Neural crest cell (in vitro differentiated cells): Measurements from ENCODE around the gene CATSPER3. TPM values are rescaled to one million over a fixed set of nuclear protein-coding genes. Genes with fewer than 3 reads are reported as not detected.

Source experiments
- DNase-seq: peaks from one replicate; pipeline ENCODE4 v3.0.0; 2021; ENCODE audit warnings: low read depth, mixed read lengths, low spot score
- H3K27ac Mint-ChIP-seq: one replicate; pipeline ENCODE4 v1.8.0; 2021; ENCODE audit warnings: mild to moderate bottlenecking, mixed read lengths; ENCODE audit not compliant: unreplicated experiment
- H3K27me3 Mint-ChIP-seq: 2 replicates; pipeline ENCODE4 v1.8.0; 2021; ENCODE audit warnings: low read depth, mild to moderate bottlenecking, mixed read lengths
- H3K36me3 Mint-ChIP-seq: 2 replicates; pipeline ENCODE4 v1.8.0; 2021; ENCODE audit warnings: low read depth, mild to moderate bottlenecking, mixed read lengths
- H3K4me1 Mint-ChIP-seq: 2 replicates; pipeline ENCODE4 v1.8.0; 2021; ENCODE audit warnings: mixed read lengths
- H3K4me3 Mint-ChIP-seq: one replicate; pipeline ENCODE4 v1.8.0; 2021; ENCODE audit warnings: mild to moderate bottlenecking, mixed read lengths
- H3K9me3 Mint-ChIP-seq: 2 replicates; pipeline ENCODE4 v1.8.0; 2021; ENCODE audit warnings: mixed read lengths
- CTCF ChIP-seq: fragments of 200-600 bp; sonication (generic); conservative IDR thresholded peaks from 2 replicates; pipeline ENCODE4 v1.5.0; 2021; ENCODE audit warnings: antibody characterized with exemption, mild to moderate bottlenecking
- total RNA-seq: library from RNA; stranded (reverse); gene quantifications from 2 replicates; pipeline ENCODE4 v1.2.1, GENCODE V29; 2021

Gene CATSPER3
- total RNA-seq, 1 donor from 2014 or later = 0.54 TPM

DNA sequence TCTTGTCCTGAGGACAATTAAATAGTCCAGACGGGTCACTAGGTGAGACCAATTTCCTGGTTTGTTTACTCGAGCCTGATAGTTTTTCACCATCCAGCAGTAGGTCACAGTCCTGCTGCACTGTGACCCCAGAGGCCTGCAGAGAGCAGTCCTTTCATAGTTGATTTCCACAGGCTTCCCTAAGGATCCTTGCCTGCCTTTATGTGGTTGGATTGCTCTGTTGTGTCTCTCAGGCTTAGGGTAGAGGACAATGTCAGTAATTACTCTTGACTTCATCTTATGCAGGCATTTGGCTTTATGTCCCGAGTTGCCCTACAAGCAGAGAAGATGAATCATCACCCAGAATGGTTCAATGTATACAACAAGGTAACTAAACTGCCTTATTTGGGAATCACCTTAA, 9.0 kb upstream of the CATSPER3 start:
- no peak for DNase-seq
- peaks cover 8% of the 10 kb centered on the region for H3K36me3 Mint-ChIP-seq
- H3K27ac Mint-ChIP-seq = no peak overlapping the region
- H3K4me3 Mint-ChIP-seq = no peak overlapping the region
- TF ChIP-seq CTCF = no peak
- H3K9me3 Mint-ChIP-seq = peaks cover 6% of the 10 kb centered on the region
- no peaks in the 10 kb centered on the region for H3K27me3 Mint-ChIP-seq
- H3K4me1 Mint-ChIP-seq = peaks cover 13% of the 10 kb centered on the region

DNA sequence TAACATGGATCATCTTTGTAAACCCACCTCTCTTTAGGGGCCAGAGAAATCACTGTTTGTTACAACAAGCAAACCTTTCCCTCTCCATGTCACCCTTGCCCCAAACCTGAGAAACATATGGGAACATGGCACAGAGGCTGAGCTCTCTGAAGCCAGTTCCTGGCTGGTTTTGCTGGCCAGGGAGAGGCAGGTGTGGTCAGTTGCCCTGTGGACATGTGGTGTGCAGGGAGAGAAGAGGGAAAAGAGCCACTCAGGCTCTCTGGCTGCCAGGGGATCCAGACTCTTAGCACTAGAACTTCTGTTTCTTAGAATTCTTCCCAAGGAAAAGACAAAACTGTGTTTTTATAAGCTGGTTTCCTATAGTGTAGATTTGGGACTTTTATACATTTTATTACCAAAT, 4.6 kb upstream of the CATSPER3 start:
- H3K36me3 Mint-ChIP-seq = peaks cover 3% of the 10 kb centered on the region
- DNase-seq = no peak
- H3K4me3 Mint-ChIP-seq = no peak overlapping the region
- no peaks in the 10 kb centered on the region for H3K9me3 Mint-ChIP-seq
- peaks cover 16% of the 10 kb centered on the region for H3K4me1 Mint-ChIP-seq
- H3K27ac Mint-ChIP-seq = no peak overlapping the region
- no peak for TF ChIP-seq CTCF
- H3K27me3 Mint-ChIP-seq = no peaks in the 10 kb centered on the region

DNA sequence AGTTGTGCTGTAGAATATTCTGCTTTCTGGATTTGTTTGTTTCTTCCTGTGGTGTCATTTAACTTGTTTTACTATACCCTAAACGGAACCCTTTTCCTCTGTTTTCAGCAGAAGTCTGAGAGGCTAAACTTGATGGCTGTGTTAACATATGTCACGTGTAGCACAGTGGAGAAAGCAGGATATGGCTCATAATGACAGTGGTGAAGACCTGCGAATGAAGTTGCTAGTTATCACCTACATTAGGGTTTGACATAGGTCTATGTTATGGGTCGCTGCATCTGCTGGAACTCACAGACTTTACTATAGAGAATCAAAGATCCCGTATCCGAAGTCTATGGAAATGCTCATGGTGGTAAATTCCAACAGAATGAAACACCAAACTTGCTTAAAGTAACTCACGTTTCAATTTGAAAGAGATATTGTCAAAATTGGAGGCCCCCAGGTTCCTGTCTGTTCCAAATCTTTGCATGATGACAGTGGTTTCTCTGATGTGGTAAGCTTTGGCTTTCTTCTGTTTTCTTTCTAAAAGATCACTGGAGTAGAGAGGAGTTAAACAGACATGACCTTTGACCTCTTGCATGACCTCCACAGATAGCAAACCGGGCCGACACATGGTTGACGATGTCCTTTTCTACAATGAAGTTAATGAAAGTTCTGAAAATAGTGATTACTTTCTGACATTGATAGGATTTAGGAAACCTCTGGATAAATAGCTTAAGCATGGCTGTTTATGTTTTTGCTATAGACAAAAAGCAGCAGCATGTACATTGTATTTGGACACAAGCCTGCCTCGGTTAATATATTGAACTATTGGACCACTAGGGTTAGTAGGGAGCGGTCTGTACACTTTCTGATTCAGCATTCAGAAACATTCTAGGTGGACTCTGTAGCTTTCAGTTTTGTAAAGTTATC, 3.1 kb upstream of the CATSPER3 start:
- Mint-ChIP-seq H3K4me3 (no peak overlapping the region), H3K4me1 (peaks cover 4% of the 10 kb centered on the region), H3K36me3 (peaks cover 3% of the 10 kb centered on the region), H3K27me3 (no peaks in the 10 kb centered on the region), H3K27ac (no peak overlapping the region), H3K9me3 (no peaks in the 10 kb centered on the region)
- no peak for TF ChIP-seq CTCF
- DNase-seq = no peak

DNA sequence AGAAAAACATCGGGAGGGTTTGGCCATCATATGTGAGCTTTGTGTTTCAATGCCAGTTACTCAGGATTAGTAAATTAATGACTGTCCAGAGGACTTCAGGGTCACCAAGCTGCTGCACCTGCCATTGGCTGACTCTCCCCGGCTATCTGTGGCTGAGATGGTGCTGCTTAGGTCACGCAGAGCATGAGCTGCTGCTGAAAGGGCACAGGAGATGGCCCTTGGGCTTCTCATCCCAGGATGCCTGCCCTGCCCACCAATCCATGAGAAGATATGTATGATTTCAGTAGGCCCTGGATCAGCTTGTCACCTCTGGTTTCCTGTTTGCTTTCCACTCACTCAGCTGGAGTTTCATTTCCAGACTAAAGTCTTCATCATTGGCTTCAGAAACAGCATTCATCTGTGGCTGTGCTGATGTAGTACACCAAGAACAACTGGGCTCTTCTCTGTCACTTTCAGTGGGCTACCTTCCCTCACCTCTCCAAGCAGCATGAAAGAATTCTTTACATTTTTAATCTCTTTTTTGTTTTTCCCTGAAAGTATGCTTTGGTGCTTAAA, 2.4 kb upstream of the CATSPER3 start:
- H3K4me1 Mint-ChIP-seq = peaks cover 4% of the 10 kb centered on the region
- no peaks in the 10 kb centered on the region for H3K9me3 Mint-ChIP-seq
- H3K36me3 Mint-ChIP-seq = peaks cover 3% of the 10 kb centered on the region
- no peak for DNase-seq
- H3K27ac Mint-ChIP-seq = no peak overlapping the region
- H3K4me3 Mint-ChIP-seq = no peak overlapping the region
- no peaks in the 10 kb centered on the region for H3K27me3 Mint-ChIP-seq
- TF ChIP-seq CTCF = no peak

DNA sequence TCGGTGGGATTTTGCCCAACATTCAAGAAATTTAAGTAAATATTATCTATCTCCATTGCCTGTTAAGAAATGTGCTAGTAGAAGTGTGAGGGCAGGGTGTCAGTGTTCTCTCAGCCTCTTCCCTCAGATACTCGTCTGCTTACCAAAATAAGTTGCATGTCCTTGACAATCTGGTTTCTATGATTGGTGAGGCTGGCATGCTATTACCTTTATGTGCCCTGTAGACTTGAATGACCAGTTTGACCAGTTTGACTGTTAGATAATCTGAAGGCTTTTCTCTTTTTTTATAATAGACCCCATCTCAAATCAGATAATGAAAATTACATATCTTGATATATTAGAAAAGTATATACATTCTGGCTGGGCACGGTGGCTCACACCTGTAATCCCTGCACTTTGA, 348 bp downstream of the CATSPER3 start:
- H3K36me3 Mint-ChIP-seq = peaks cover 5% of the 10 kb centered on the region
- no peak overlapping the region for H3K27ac Mint-ChIP-seq
- peaks cover 4% of the 10 kb centered on the region for H3K4me1 Mint-ChIP-seq
- no peak overlapping the region for H3K4me3 Mint-ChIP-seq
- H3K27me3 Mint-ChIP-seq = no peaks in the 10 kb centered on the region
- no peaks in the 10 kb centered on the region for H3K9me3 Mint-ChIP-seq
- no peak for DNase-seq
- TF ChIP-seq CTCF = no peak
